ENCODE measurements around the gene EGFLAM. TPM values are rescaled to one million over a fixed set of nuclear protein-coding genes. Genes with fewer than 3 reads are reported as not detected.
"Not testable (repeated sequence)": the region's sequence is repeated elsewhere in the genome, so short reads cannot be mapped to it uniquely, and the experiment has no call there.

The EGFLAM gene
- total RNA-seq, 1 donor from 2014 or later: 0.68 TPM

GRCh38 chr5:38379350-38379937, 121.1 kb downstream of the EGFLAM start:
- no peak for ATAC-seq

- peak; percentile 13 for ATAC-seq
Observed at GRCh38 chr5:38380537-38380936, 122.2 kb downstream of the EGFLAM start.

- ATAC-seq: no peak
Observed at GRCh38 chr5:38381361-38381760, 123.0 kb downstream of the EGFLAM start.

GRCh38 chr5:38382898-38383297, 124.5 kb downstream of the EGFLAM start:
- peak; percentile 88 for ATAC-seq

GRCh38 chr5:38383701-38384100, 125.3 kb downstream of the EGFLAM start:
- no peak for ATAC-seq

GRCh38 chr5:38384396-38384795, 126.0 kb downstream of the EGFLAM start:
- no peak for ATAC-seq

- ATAC-seq: no peak
Observed at GRCh38 chr5:38387161-38387560, 128.8 kb downstream of the EGFLAM start.

GRCh38 chr5:38393636-38394035, 135.3 kb downstream of the EGFLAM start:
- ATAC-seq: no peak

- ATAC-seq: no peak
Observed at GRCh38 chr5:38396766-38397165, 138.4 kb downstream of the EGFLAM start.

- no peak for ATAC-seq
Observed at GRCh38 chr5:38400365-38400764, 142.0 kb downstream of the EGFLAM start.

- ATAC-seq: no peak
Observed at GRCh38 chr5:38401145-38401544, 142.8 kb downstream of the EGFLAM start.

- no peak for ATAC-seq
Observed at GRCh38 chr5:38403406-38403805, 145.0 kb downstream of the EGFLAM start.

GRCh38 chr5:38403877-38404635, 145.7 kb downstream of the EGFLAM start:
- no peak for ATAC-seq

- ATAC-seq: peak; percentile 64
Observed at GRCh38 chr5:38404667-38405276, 146.4 kb downstream of the EGFLAM start.

GRCh38 chr5:38408446-38409198, 150.3 kb downstream of the EGFLAM start:
- ATAC-seq: no peak

- no peak for ATAC-seq
Observed at GRCh38 chr5:38410304-38410990, 152.1 kb downstream of the EGFLAM start.

GRCh38 chr5:38413696-38414095, 155.3 kb downstream of the EGFLAM start:
- ATAC-seq: no peak

- no peak for ATAC-seq
Observed at GRCh38 chr5:38414348-38414747, 156.0 kb downstream of the EGFLAM start.

- ATAC-seq: not testable (repeated sequence)
Observed at GRCh38 chr5:38415772-38416171, 157.4 kb downstream of the EGFLAM start.

GRCh38 chr5:38417658-38418017, 159.3 kb downstream of the EGFLAM start:
- ATAC-seq: no peak

- ATAC-seq: no peak
Observed at GRCh38 chr5:38420246-38420645, 161.9 kb downstream of the EGFLAM start.

GRCh38 chr5:38420691-38421390, 162.5 kb downstream of the EGFLAM start:
- ATAC-seq: peak; percentile 75

Measured in esophagus mucosa (tissue), 1 donor.